H1 (cell line): ENCODE results near the gene RASGRP1. TPM values are rescaled to one million over a fixed set of nuclear protein-coding genes. Genes with fewer than 3 reads are reported as not detected.

ENCODE experiments used
- CTCF ChIA-PET: fragments of 300-600 bp; sonication (Branson Sonifier 250); formaldehyde crosslinking; loops from one replicate; lab custom pipeline; 2021; ENCODE audit not compliant: partially characterized antibody; lab: Charles Lee
- POLR2A ChIA-PET: fragments of 300-600 bp; sonication (Branson Sonifier 250); formaldehyde crosslinking; loops from one replicate; lab custom pipeline; 2021; ENCODE audit warnings: inconsistent platforms; ENCODE audit not compliant: partially characterized antibody; lab: Charles Lee
- DNase-seq, 2 experiments: peaks; one replicate each; pipeline versions ENCODE4 v3.0.0 to v3.0.0-alpha.2; 2010 to 2022; ENCODE audit warnings: low spot score in 2 of 2, low read depth in 1 of 2, mixed read lengths in 1 of 2
- FAIRE-seq: peaks from 2 replicates; lab custom pipeline; 2011; peaks lifted over from hg19 to GRCh38; lab: Jason Lieb, UNC
- H2AFZ ChIP-seq: 2 replicates; pipeline ENCODE4 v1.8.1; 2012; ENCODE audit warnings: low read length, inconsistent platforms
- H2AK5ac ChIP-seq: 2 replicates; pipeline ENCODE4 v1.6.1; 2013; ENCODE audit warnings: low read depth, low read length
- H2BK120ac ChIP-seq: replicated peaks from 2 replicates; pipeline ENCODE3; 2013; ENCODE audit warnings: low read depth, low read length, inconsistent platforms
- H2BK12ac ChIP-seq: 2 replicates; pipeline ENCODE4 v1.6.1; 2013; ENCODE audit warnings: low read depth, low read length
- H2BK15ac ChIP-seq: 2 replicates; pipeline ENCODE4 v1.6.1; 2013; ENCODE audit warnings: low read length
- H2BK20ac ChIP-seq: 2 replicates; pipeline ENCODE4 v1.6.1; 2013; ENCODE audit warnings: low read length
- H2BK5ac ChIP-seq: 2 replicates; pipeline ENCODE4 v1.6.1; 2013; ENCODE audit warnings: low read depth, low read length
- H3K14ac ChIP-seq: 2 replicates; pipeline ENCODE4 v1.6.1; 2013; ENCODE audit warnings: inconsistent platforms; ENCODE audit not compliant: insufficient read length
- H3K18ac ChIP-seq: 2 replicates; pipeline ENCODE4 v1.6.1; 2013; ENCODE audit warnings: low read length; ENCODE audit errors: extremely low read depth
- H3K23ac ChIP-seq: 2 replicates; pipeline ENCODE4 v1.6.1; 2013; ENCODE audit warnings: inconsistent platforms; ENCODE audit not compliant: insufficient read length
- H3K23me2 ChIP-seq: 2 replicates; pipeline ENCODE4 v1.6.1; 2013; ENCODE audit warnings: low read depth, low read length
- H3K27ac ChIP-seq: 2 replicates; pipeline ENCODE4 v1.6.1; 2011; ENCODE audit warnings: low read depth, low read length, inconsistent platforms
- H3K27me3 ChIP-seq, 4 experiments: replicated peaks in 1 of 4; 1 replicate in 1 of 4; 2 replicates in 3 of 4; pipeline versions ENCODE4 v1.6.1 to v1.8.1; 2011 to 2013; ENCODE audit warnings: low read length in 3 of 4, mild to moderate bottlenecking in 3 of 4, inconsistent platforms in 2 of 4, mixed read lengths in 2 of 4, moderate library complexity in 1 of 4; ENCODE audit not compliant: control insufficient read depth in 3 of 4, insufficient read depth in 3 of 4; ENCODE audit errors: extremely low read depth in 1 of 4
- H3K36me3 ChIP-seq, 4 experiments: 2 replicates each; pipeline versions ENCODE4 v1.6.1 to v1.8.1; 2011 to 2013; ENCODE audit warnings: mild to moderate bottlenecking in 4 of 4, low read length in 3 of 4, moderate library complexity in 2 of 4, control low read depth in 1 of 4, inconsistent platforms in 1 of 4; ENCODE audit not compliant: insufficient read depth in 4 of 4, control insufficient read depth in 2 of 4
- H3K4ac ChIP-seq: replicated peaks from 2 replicates; pipeline ENCODE3; 2013; ENCODE audit warnings: low read length, low read depth, mixed read lengths, inconsistent platforms; ENCODE audit not compliant: insufficient read length
- H3K4me1 ChIP-seq, 4 experiments: replicated peaks in 1 of 4; 1 replicate in 1 of 4; 2 replicates in 3 of 4; pipeline versions ENCODE4 v1.6.1 to v1.8.1; 2011 to 2013; ENCODE audit warnings: low read length in 3 of 4, inconsistent platforms in 2 of 4, mixed read lengths in 1 of 4; ENCODE audit not compliant: insufficient read depth in 4 of 4, control insufficient read depth in 3 of 4
- H3K4me2 ChIP-seq, 2 experiments: 2 replicates each; pipeline versions ENCODE4 v1.6.1 to v1.8.1; 2011 to 2013; ENCODE audit warnings: low read depth in 2 of 2, low read length in 2 of 2, control low read depth in 1 of 2, inconsistent platforms in 1 of 2, mild to moderate bottlenecking in 1 of 2; ENCODE audit not compliant: insufficient read depth in 1 of 2
- H3K4me3 ChIP-seq, 4 experiments: fragments of 200-600, 300-600 bp in 1 of 4; sonication (generic), shearing (Covaris generic), sonication (Bioruptor Twin) in 1 of 4; 2 replicates each; pipeline versions ENCODE4 v1.5.1 to v1.8.1; 2011 to 2016; ENCODE audit warnings: low read length in 4 of 4, low read depth in 3 of 4, control low read depth in 2 of 4, inconsistent platforms in 2 of 4, mild to moderate bottlenecking in 2 of 4, mixed read lengths in 1 of 4, moderate library complexity in 1 of 4; ENCODE audit not compliant: insufficient read depth in 2 of 4; ENCODE audit errors: extremely low read depth in 1 of 4
- H3K56ac ChIP-seq: replicated peaks from 2 replicates; pipeline ENCODE3; 2013; ENCODE audit warnings: low read depth, mild to moderate bottlenecking, mixed read lengths, low read length, inconsistent platforms; ENCODE audit not compliant: insufficient read length
- H3K79me1 ChIP-seq: 2 replicates; pipeline ENCODE4 v1.6.1; 2013; ENCODE audit warnings: low read depth, low read length, control low read depth
- H3K79me2 ChIP-seq, 2 experiments: 2 replicates each; pipeline versions ENCODE4 v1.6.1 to v1.8.1; 2012 to 2013; ENCODE audit warnings: low read length in 2 of 2, mild to moderate bottlenecking in 2 of 2, inconsistent platforms in 1 of 2; ENCODE audit not compliant: insufficient read depth in 2 of 2, control insufficient read depth in 1 of 2
- H3K9ac ChIP-seq, 4 experiments: replicated peaks in 1 of 4; 1 replicate in 1 of 4; 2 replicates in 3 of 4; pipeline versions ENCODE4 v1.6.1 to v1.8.1; 2011 to 2013; ENCODE audit warnings: low read depth in 3 of 4, low read length in 3 of 4, control low read depth in 2 of 4, mild to moderate bottlenecking in 2 of 4, moderate library complexity in 2 of 4, inconsistent platforms in 1 of 4; ENCODE audit errors: extremely low read depth in 1 of 4
- H3K9me3 ChIP-seq, 2 experiments: 2 replicates each; pipeline versions ENCODE4 v1.6.1 to v1.8.1; 2012 to 2013; ENCODE audit warnings: mild to moderate bottlenecking in 2 of 2, moderate library complexity in 2 of 2, control low read depth in 1 of 2, inconsistent platforms in 1 of 2, low read depth in 1 of 2, low read length in 1 of 2, mixed read lengths in 1 of 2; ENCODE audit not compliant: insufficient read depth in 2 of 2
- H4K20me1 ChIP-seq, 2 experiments: replicated peaks in 1 of 2; 2 replicates each; pipeline versions ENCODE3 to v1.8.1; 2011 to 2013; ENCODE audit warnings: inconsistent platforms in 2 of 2, low read length in 2 of 2, mild to moderate bottlenecking in 1 of 2; ENCODE audit not compliant: insufficient read depth in 2 of 2, control insufficient read depth in 1 of 2
- H4K5ac ChIP-seq: 2 replicates; pipeline ENCODE4 v1.6.1; 2013; ENCODE audit warnings: low read length, low read depth, mixed read lengths, inconsistent platforms; ENCODE audit not compliant: insufficient read length
- H4K8ac ChIP-seq: 2 replicates; pipeline ENCODE4 v1.8.0; 2013; ENCODE audit warnings: mild to moderate bottlenecking, moderate library complexity, low read length, inconsistent platforms; ENCODE audit not compliant: insufficient read depth; ENCODE audit errors: extremely low read depth
- H4K91ac ChIP-seq: replicated peaks from 2 replicates; pipeline ENCODE3; 2013; ENCODE audit warnings: low read length, mixed read lengths, inconsistent platforms; ENCODE audit not compliant: insufficient read length
- CEBPB ChIP-seq: IDR thresholded peaks from 2 replicates; pipeline ENCODE4 v1.6.1; 2012; ENCODE audit warnings: low read depth, low read length
- CHD1 ChIP-seq: IDR thresholded peaks from 2 replicates; pipeline ENCODE4 v1.6.1; 2012; ENCODE audit warnings: low read depth, low read length, improper control_type of control experiment
- CTBP2 ChIP-seq: IDR thresholded peaks from 2 replicates; pipeline ENCODE4 v1.7.0; 2011; ENCODE audit warnings: borderline replicate concordance, mild to moderate bottlenecking, moderate library complexity, mixed read lengths, low read length; ENCODE audit not compliant: insufficient read depth, insufficient read length
- GABPA ChIP-seq: IDR thresholded peaks from 2 replicates; pipeline ENCODE4 v1.6.1; 2011; ENCODE audit warnings: mild to moderate bottlenecking, low read length, moderate library complexity, borderline replicate concordance; ENCODE audit not compliant: insufficient read depth
- HDAC6 ChIP-seq: IDR thresholded peaks from one replicate; pipeline ENCODE4 v1.7.1; 2012; ENCODE audit warnings: low read depth, mild to moderate bottlenecking, inconsistent platforms, low read length, moderate library complexity
- KDM5A ChIP-seq: fragments of 200-600 bp; IDR thresholded peaks from 2 replicates; pipeline ENCODE4 v1.7.1; 2012; ENCODE audit warnings: mild to moderate bottlenecking, low read length, inconsistent platforms, mixed read lengths
- RFX5 ChIP-seq: IDR thresholded peaks from 2 replicates; pipeline ENCODE4 v1.6.1; 2011; ENCODE audit warnings: low read depth, low read length, improper control_type of control experiment, borderline replicate concordance
- RNF2 ChIP-seq: fragments of 200-900, 300-1000 bp; sonication (generic); IDR thresholded peaks from 2 replicates; pipeline ENCODE4 v1.7.1; 2016; ENCODE audit warnings: borderline replicate concordance, low read depth, mild to moderate bottlenecking, antibody characterized with exemption, low read length; ENCODE audit not compliant: poor library complexity, severe bottlenecking; ENCODE audit errors: missing control alignments
- SIN3A ChIP-seq, 2 experiments: IDR thresholded peaks in 1 of 2; conservative IDR thresholded peaks in 1 of 2; 2 replicates each; pipeline ENCODE4 v1.6.1; 2011 to 2012; ENCODE audit warnings: low read length in 2 of 2, improper control_type of control experiment in 1 of 2, low read depth in 1 of 2, mild to moderate bottlenecking in 1 of 2
- SP4 ChIP-seq: IDR thresholded peaks from 2 replicates; pipeline ENCODE4 v1.6.1; 2012; ENCODE audit warnings: low read length, inconsistent platforms
- TAF1 ChIP-seq: IDR thresholded peaks from 2 replicates; pipeline ENCODE4 v1.6.1; 2011; ENCODE audit warnings: mild to moderate bottlenecking, low read depth, low read length
- WGBS, 2 experiments: shearing (Covaris generic) in 1 of 2; methylation state at CpG; one replicate each; pipeline versions ENCODE4 v1.1.6 to v1.1.7; 2013 to 2015; ENCODE audit warnings: low lambda C conversion rate in 2 of 2, mixed read lengths in 2 of 2, inconsistent platforms in 1 of 2, low coverage in 1 of 2, missing lambda C conversion rate in 1 of 2; ENCODE audit not compliant: insufficient replicate concordance in 2 of 2, insufficient coverage in 1 of 2, insufficient read length in 1 of 2; ENCODE audit errors: extremely low coverage in 1 of 2, missing lambda C conversion rate in 1 of 2; 5-methylcytosine and 5-hydroxymethylcytosine counted together
- polyA plus RNA-seq, 7 experiments: library from polyadenylated mRNA; depleted of rRNA in 3 of 7; stranded (reverse) in 5 of 7; unstranded in 2 of 7; fragments of >200 nt in 5 of 7; fragments of 200-250 nt in 2 of 7; gene quantifications; 1 replicate in 5 of 7; 2 replicates in 1 of 7; 4 replicates in 1 of 7; pipeline versions ENCODE4 v1.2.1 to v1.2.3, GENCODE V29; 2011 to 2013; ENCODE audit warnings: missing spikeins in 2 of 7, mixed read lengths in 2 of 7
- total RNA-seq: library from RNA; stranded (reverse); fragmentation: NEBNext Ultra II Directional; extraction: Animal tissue kit (Norgen Biotek cat#: 25700); gene quantifications from 2 replicates; pipeline ENCODE4 v1.2.1, GENCODE V29; 2021
- TF ChIP-seq, protein P1 (sequence below): IDR thresholded peaks from 2 replicates; pipeline ENCODE4 v1.6.1; 2012; ENCODE audit warnings: low read length, inconsistent platforms

The RASGRP1 gene
- total and polyA plus RNA-seq, 2 of the 8 experiments (the other 6 are each of a cell fraction or from before 2014, with no cell fraction given) = 1.1 to 2.1 TPM

DNA sequence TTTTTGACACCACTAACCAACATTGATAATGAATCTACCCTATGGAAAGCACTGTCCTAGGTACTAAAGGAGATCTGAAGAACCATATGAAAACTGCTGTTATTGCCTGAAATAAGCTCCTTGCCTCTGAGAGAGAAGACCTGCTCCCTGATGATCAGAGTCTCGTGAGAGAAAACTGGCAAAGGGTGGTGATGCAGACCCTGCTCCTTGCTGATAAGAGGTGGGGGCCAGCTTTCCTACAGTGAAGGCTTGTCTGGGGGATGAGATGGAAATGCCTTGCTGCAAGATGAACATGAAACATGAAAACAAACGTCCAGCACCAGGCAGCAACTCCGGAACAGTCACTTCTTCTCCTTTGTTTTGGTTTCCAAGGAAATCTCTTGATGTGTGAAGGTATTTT is 31.9 kb downstream of the RASGRP1 start:
- Histone ChIP-seq H2BK12ac (no peak overlapping the region), H3K4ac (no peak overlapping the region), H3K56ac (no peak overlapping the region), H3K9me3 (no peaks in the 10 kb centered on the region), H2BK20ac (no peak overlapping the region), H3K23ac (no peak overlapping the region), H3K14ac (no peak overlapping the region), H3K4me1 (peaks cover 0 to 3% (median 0%) of the 10 kb centered on the region in 4 experiments; a peak in 1 of 7 replicates), H2AFZ (no peak overlapping the region), H3K4me2 (no peak overlapping the region), H3K36me3 (no peaks in the 10 kb centered on the region), H2BK15ac (no peak overlapping the region), H4K5ac (no peak overlapping the region), H4K91ac (no peak overlapping the region), H2BK5ac (no peak overlapping the region), H3K79me2 (no peaks in the 10 kb centered on the region), H4K8ac (no peak overlapping the region), H3K23me2 (no peaks in the 10 kb centered on the region), H3K18ac (no peak overlapping the region), H2AK5ac (no peak overlapping the region), H3K4me3 (no peak overlapping the region), H4K20me1 (no peaks in the 10 kb centered on the region), H3K79me1 (no peaks in the 10 kb centered on the region), H2BK120ac (no peak overlapping the region), H3K27ac (no peak overlapping the region), H3K27me3 (no peaks in the 10 kb centered on the region), H3K9ac (no peak overlapping the region)
- WGBS, 2 experiments = 88% methylated on average over 3 of the region's 3 CpGs; no CpG with 5 or more reads in 1 of the 2 experiments
- POLR2A ChIA-PET = no interaction called here
- CTCF ChIA-PET = interaction anchor here (0.5 to 3.6 kb wide), 5 partner anchors 31 to 1200 kb away, joined by 3 to 18 read pairs (median 3); partner anchors contain the start of gene RASGRP1
- FAIRE-seq = no peak
- DNase-seq = no peak
- TF ChIP-seq CTBP2 (no peak), RNF2 (no peak), SIN3A (conservative IDR thresholded peaks at IDR 0.05 in 1 of 2, IDR thresholded peaks at IDR 0.05 in 1 of 2; ENCODE audit: low read depth in 1 of 2, low read length in 2 of 2) (no peak), HDAC6 (no peak), RFX5 (no peak), TAF1 (no peak), KDM5A (no peak), CEBPB (no peak), GABPA (no peak), SP4 (no peak), CHD1 (no peak)
- TF ChIP-seq, protein P1, sequence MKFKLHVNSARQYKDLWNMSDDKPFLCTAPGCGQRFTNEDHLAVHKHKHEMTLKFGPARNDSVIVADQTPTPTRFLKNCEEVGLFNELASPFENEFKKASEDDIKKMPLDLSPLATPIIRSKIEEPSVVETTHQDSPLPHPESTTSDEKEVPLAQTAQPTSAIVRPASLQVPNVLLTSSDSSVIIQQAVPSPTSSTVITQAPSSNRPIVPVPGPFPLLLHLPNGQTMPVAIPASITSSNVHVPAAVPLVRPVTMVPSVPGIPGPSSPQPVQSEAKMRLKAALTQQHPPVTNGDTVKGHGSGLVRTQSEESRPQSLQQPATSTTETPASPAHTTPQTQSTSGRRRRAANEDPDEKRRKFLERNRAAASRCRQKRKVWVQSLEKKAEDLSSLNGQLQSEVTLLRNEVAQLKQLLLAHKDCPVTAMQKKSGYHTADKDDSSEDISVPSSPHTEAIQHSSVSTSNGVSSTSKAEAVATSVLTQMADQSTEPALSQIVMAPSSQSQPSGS = no peak
